GM12892 (cell line): ENCODE data around the gene HMX1.

Experiments
- POLR2A ChIP-seq: IDR thresholded peaks from 2 replicates; pipeline ENCODE4 v1.6.1; 2011; ENCODE audit warnings: low read depth, low read length, control low read depth
- POLR2AphosphoS5 ChIP-seq: IDR thresholded peaks from 2 replicates; pipeline ENCODE4 v1.6.1; 2011; ENCODE audit warnings: low read depth, low read length, control low read depth
- TAF1 ChIP-seq: IDR thresholded peaks from 2 replicates; pipeline ENCODE4 v1.6.1; 2011; ENCODE audit warnings: low read depth, mild to moderate bottlenecking, control low read depth, low read length, borderline replicate concordance

DNA sequence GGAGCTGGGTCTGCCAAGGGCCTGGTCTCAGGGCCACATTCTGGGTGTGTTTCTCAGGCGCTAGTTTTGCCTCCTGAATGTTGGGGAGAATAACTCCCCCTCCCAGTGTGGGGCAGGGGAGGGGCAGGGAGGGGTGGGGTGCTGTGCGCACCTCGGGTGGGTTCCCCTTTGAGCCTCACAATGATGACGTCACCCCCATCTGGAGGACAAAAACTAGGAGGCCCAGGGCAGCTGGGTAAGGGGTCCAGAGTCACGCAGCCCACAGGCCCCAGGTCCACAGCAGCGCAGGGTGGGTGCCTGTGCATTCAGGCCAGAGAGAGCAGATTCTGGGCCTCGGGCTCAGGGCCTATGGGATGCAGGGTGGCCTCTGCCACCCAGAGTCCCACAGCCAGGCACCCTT lies 23.7 kb upstream of the HMX1 start:
- TF ChIP-seq POLR2A (no peak), TAF1 (no peak), POLR2AphosphoS5 (no peak)
